Activated CD8-positive, alpha-beta memory T cell treated with anti-CD3 and anti-CD28 coated beads for 1 hour (primary cell): Measurements from ENCODE around the gene ATG2B.

Experiments used
- DNase-seq, 2 donors: peaks; one replicate each; pipeline ENCODE4 v3.0.0-alpha.2; 2020; ENCODE audit warnings: low read depth in 1 of 2; ENCODE audit errors: extremely low read depth in 1 of 2

The ATG2B gene

GRCh38 chr14:96362965-96363750 is at the start of gene ATG2B, which contains the start of gene GSKIP:
Gene ATG2B (minus strand): TSS chr14:96363341. CDS start chr14:96362976, 365 bp downstream.
Gene GSKIP (plus strand): TSS chr14:96363526. CDS start chr14:96382248, 18,722 bp downstream.
- peak; percentile 88 to 99 for DNase-seq

GRCh38 chr14:96410119-96410518 is 47.0 kb upstream of the ATG2B start:
- DNase-seq = no peak

- no peak for DNase-seq
These were observed 46.6 kb upstream of the ATG2B start for GRCh38 chr14:96409701-96410100.

GRCh38 chr14:96408608-96409007 is 45.5 kb upstream of the ATG2B start:
- no peak for DNase-seq

GRCh38 chr14:96407935-96408570 is 44.9 kb upstream of the ATG2B start:
- no peak for DNase-seq

GRCh38 chr14:96405677-96406076 is 42.5 kb upstream of the ATG2B start:
- DNase-seq = no peak

- DNase-seq = no peak
These were observed 40.3 kb upstream of the ATG2B start for GRCh38 chr14:96403409-96403808.

- no peak for DNase-seq
These were observed 37.4 kb upstream of the ATG2B start for GRCh38 chr14:96400495-96400894.

- DNase-seq = no peak
These were observed 36.3 kb upstream of the ATG2B start for GRCh38 chr14:96399405-96399804.

- DNase-seq = no peak
These were observed 35.8 kb upstream of the ATG2B start for GRCh38 chr14:96398921-96399320.

GRCh38 chr14:96398432-96398831 is 35.3 kb upstream of the ATG2B start:
- no peak for DNase-seq

- DNase-seq = no peak
These were observed 31.1 kb upstream of the ATG2B start for GRCh38 chr14:96394047-96394815.

- no peak for DNase-seq
These were observed 30.0 kb upstream of the ATG2B start for GRCh38 chr14:96393071-96393691.

- DNase-seq = peak; percentile 97 to 100
These were observed 28.4 kb upstream of the ATG2B start for GRCh38 chr14:96391293-96392118.

GRCh38 chr14:96390965-96391292 is 27.8 kb upstream of the ATG2B start:
- DNase-seq = no peak

GRCh38 chr14:96385385-96385784 is 22.2 kb upstream of the ATG2B start:
- no peak for DNase-seq

- no peak for DNase-seq
These were observed 21.6 kb upstream of the ATG2B start for GRCh38 chr14:96384740-96385139.

GRCh38 chr14:96384053-96384452 is 20.9 kb upstream of the ATG2B start:
- DNase-seq = no peak

GRCh38 chr14:96383445-96383844 is 20.3 kb upstream of the ATG2B start:
- no peak for DNase-seq

- no peak for DNase-seq
These were observed 17.6 kb upstream of the ATG2B start for GRCh38 chr14:96380735-96381134.
